CD4-positive, alpha-beta T cell treated with Interleukin-2 at 100 ng/mL for 4 hours (primary cell): ENCODE data around the gene FBXL13.

Experiments used
- DNase-seq: peaks from one replicate; pipeline ENCODE4 v3.0.0-alpha.2; 2020; ENCODE audit warnings: low spot score

FBXL13 gene

GRCh38 chr7:102895602-102896001 lies 179.0 kb downstream of the FBXL13 start:
- no peak for DNase-seq

- no peak for DNase-seq
Measured at GRCh38 chr7:102892631-102893278, 181.8 kb downstream of the FBXL13 start.

GRCh38 chr7:102891693-102892261 lies 182.8 kb downstream of the FBXL13 start:
- no peak for DNase-seq

- no peak for DNase-seq
Measured at GRCh38 chr7:102890971-102891692, 183.5 kb downstream of the FBXL13 start.

- no peak for DNase-seq
Measured at GRCh38 chr7:102890292-102890970, 184.2 kb downstream of the FBXL13 start.

- DNase-seq = no peak
Measured at GRCh38 chr7:102889851-102890250, 184.7 kb downstream of the FBXL13 start.

- no peak for DNase-seq
Measured at GRCh38 chr7:102888561-102889233, 185.9 kb downstream of the FBXL13 start.

- no peak for DNase-seq
Measured at GRCh38 chr7:102883098-102883860, 191.3 kb downstream of the FBXL13 start.

GRCh38 chr7:102875700-102876295 lies 198.8 kb downstream of the FBXL13 start:
- no peak for DNase-seq

- DNase-seq = no peak
Measured at GRCh38 chr7:102874966-102875365, 199.6 kb downstream of the FBXL13 start.

GRCh38 chr7:102874166-102874829 lies 200.3 kb downstream of the FBXL13 start:
- DNase-seq = peak; percentile 7

GRCh38 chr7:102873470-102874165 lies 201.0 kb downstream of the FBXL13 start:
- DNase-seq = no peak

- no peak for DNase-seq
Measured at GRCh38 chr7:102872460-102872859, 202.1 kb downstream of the FBXL13 start.

GRCh38 chr7:102869195-102869594 lies 205.4 kb downstream of the FBXL13 start:
- DNase-seq = no peak

- no peak for DNase-seq
Measured at GRCh38 chr7:102866535-102867215, 207.9 kb downstream of the FBXL13 start.

GRCh38 chr7:102864958-102865357 lies 209.6 kb downstream of the FBXL13 start:
- no peak for DNase-seq

GRCh38 chr7:102860351-102860811 lies 214.2 kb downstream of the FBXL13 start:
- no peak for DNase-seq

GRCh38 chr7:102859799-102860125 lies 214.8 kb downstream of the FBXL13 start:
- no peak for DNase-seq

GRCh38 chr7:102859084-102859798 lies 215.4 kb downstream of the FBXL13 start:
- no peak for DNase-seq
